ENCODE measurements around the gene MVD. TPM values are rescaled to one million over a fixed set of nuclear protein-coding genes. Genes with fewer than 3 reads are reported as not detected.

Gene MVD
- total and polyA plus RNA-seq, 2 of the 13 experiments (the other 11 are each of a cell fraction or from before 2014, with no cell fraction given), result 28.1 to 187 TPM

DNA sequence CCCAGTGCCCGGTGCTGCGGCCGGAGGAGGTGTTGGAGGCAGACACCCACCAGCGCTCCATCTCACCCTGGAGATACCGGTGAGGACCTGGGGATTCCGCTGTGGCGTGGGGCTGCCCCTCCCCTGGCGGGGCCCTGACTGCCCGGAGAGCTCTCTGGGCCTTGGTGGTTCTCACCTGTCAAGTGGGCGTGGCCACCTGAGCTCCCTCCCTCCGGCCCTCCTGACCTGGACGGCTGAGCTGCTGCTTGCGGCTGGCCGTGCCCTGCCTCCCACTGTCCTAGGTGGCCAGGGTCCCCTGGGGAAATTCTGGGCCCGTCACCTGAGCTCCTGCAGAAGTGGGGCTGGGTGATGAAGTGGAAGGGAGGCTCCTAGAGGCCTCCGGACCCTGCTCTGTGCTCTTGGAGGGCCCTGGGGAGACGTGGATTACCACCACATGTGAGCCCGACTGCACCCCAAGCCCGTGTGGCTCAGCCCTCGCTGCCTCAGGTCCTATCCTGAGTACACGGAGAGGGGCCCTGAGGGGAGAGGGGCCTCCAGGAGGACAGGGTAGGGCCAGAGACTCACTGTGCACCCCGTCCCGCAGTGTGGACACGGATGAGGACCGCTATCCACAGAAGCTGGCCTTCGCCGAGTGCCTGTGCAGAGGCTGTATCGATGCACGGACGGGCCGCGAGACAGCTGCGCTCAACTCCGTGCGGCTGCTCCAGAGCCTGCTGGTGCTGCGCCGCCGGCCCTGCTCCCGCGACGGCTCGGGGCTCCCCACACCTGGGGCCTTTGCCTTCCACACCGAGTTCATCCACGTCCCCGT lies 23.5 kb downstream of the MVD start (continued):
- TF ChIP-seq, protein P1, sequence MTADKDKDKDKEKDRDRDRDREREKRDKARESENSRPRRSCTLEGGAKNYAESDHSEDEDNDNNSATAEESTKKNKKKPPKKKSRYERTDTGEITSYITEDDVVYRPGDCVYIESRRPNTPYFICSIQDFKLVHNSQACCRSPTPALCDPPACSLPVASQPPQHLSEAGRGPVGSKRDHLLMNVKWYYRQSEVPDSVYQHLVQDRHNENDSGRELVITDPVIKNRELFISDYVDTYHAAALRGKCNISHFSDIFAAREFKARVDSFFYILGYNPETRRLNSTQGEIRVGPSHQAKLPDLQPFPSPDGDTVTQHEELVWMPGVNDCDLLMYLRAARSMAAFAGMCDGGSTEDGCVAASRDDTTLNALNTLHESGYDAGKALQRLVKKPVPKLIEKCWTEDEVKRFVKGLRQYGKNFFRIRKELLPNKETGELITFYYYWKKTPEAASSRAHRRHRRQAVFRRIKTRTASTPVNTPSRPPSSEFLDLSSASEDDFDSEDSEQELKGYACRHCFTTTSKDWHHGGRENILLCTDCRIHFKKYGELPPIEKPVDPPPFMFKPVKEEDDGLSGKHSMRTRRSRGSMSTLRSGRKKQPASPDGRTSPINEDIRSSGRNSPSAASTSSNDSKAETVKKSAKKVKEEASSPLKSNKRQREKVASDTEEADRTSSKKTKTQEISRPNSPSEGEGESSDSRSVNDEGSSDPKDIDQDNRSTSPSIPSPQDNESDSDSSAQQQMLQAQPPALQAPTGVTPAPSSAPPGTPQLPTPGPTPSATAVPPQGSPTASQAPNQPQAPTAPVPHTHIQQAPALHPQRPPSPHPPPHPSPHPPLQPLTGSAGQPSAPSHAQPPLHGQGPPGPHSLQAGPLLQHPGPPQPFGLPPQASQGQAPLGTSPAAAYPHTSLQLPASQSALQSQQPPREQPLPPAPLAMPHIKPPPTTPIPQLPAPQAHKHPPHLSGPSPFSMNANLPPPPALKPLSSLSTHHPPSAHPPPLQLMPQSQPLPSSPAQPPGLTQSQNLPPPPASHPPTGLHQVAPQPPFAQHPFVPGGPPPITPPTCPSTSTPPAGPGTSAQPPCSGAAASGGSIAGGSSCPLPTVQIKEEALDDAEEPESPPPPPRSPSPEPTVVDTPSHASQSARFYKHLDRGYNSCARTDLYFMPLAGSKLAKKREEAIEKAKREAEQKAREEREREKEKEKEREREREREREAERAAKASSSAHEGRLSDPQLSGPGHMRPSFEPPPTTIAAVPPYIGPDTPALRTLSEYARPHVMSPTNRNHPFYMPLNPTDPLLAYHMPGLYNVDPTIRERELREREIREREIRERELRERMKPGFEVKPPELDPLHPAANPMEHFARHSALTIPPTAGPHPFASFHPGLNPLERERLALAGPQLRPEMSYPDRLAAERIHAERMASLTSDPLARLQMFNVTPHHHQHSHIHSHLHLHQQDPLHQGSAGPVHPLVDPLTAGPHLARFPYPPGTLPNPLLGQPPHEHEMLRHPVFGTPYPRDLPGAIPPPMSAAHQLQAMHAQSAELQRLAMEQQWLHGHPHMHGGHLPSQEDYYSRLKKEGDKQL (CRISPR knock-in tag; IDR thresholded peaks at IDR 0.05; ENCODE audit: low read depth), result no peak
- no peak for TF ChIP-seq HOXA9 (CRISPR knock-in tag; IDR thresholded peaks at IDR 0.05; ENCODE audit: borderline replicate concordance)
- peak; percentile 52 for TF ChIP-seq HNRNPLL (IDR thresholded peaks at IDR 0.05; ENCODE audit: low read depth, low read length, poor library complexity, severe bottlenecking)
- TF ChIP-seq SMAD1 (CRISPR knock-in tag; IDR thresholded peaks at IDR 0.05; ENCODE audit: borderline replicate concordance, low read depth), result no peak
- TF ChIP-seq PAX8 (CRISPR knock-in tag; IDR thresholded peaks at IDR 0.05; ENCODE audit: borderline replicate concordance), result peak; percentile 71; the same call in 1 of the 2 replicates
- no peak for TF ChIP-seq ESRRA (CRISPR knock-in tag; IDR thresholded peaks at IDR 0.05; ENCODE audit: low read depth)
- TF ChIP-seq ZNF24 (IDR thresholded peaks at IDR 0.05), result no peak
- no peak for TF ChIP-seq REXO4 (CRISPR knock-in tag; IDR thresholded peaks at IDR 0.05; ENCODE audit: borderline replicate concordance)
- TF ChIP-seq, protein P2, sequence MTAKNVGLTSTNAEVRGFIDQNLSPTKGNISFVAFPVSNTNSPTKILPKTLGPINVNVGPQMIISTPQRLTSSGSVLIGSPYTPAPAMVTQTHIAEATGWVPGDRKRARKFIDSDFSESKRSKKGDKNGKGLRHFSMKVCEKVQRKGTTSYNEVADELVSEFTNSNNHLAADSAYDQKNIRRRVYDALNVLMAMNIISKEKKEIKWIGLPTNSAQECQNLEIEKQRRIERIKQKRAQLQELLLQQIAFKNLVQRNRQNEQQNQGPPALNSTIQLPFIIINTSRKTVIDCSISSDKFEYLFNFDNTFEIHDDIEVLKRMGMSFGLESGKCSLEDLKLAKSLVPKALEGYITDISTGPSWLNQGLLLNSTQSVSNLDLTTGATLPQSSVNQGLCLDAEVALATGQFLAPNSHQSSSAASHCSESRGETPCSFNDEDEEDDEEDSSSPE (CRISPR knock-in tag; IDR thresholded peaks at IDR 0.05), result no peak
- no peak for TF ChIP-seq ZFP62 (CRISPR knock-in tag; IDR thresholded peaks at IDR 0.05)
- TF ChIP-seq ZNF660 (CRISPR knock-in tag; IDR thresholded peaks at IDR 0.05; ENCODE audit: borderline replicate concordance, low read depth), result no peak
- no peak for TF ChIP-seq IRX3 (CRISPR knock-in tag; IDR thresholded peaks at IDR 0.05; ENCODE audit: borderline replicate concordance, low read depth)
- no peak for TF ChIP-seq NFIB (CRISPR knock-in tag; IDR thresholded peaks at IDR 0.05; ENCODE audit: borderline replicate concordance)
- TF ChIP-seq ZNF891 (CRISPR knock-in tag; IDR thresholded peaks at IDR 0.05), result 0 out of 2 replicates have a peak, but pooled peaks have one; percentile 60
- TF ChIP-seq, protein P3, sequence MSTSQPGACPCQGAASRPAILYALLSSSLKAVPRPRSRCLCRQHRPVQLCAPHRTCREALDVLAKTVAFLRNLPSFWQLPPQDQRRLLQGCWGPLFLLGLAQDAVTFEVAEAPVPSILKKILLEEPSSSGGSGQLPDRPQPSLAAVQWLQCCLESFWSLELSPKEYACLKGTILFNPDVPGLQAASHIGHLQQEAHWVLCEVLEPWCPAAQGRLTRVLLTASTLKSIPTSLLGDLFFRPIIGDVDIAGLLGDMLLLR (CRISPR knock-in tag; IDR thresholded peaks at IDR 0.05), result no peak
- TF ChIP-seq NR2F6 (IDR thresholded peaks at IDR 0.05), result no peak
- TF ChIP-seq NR2F6 (CRISPR knock-in tag; IDR thresholded peaks at IDR 0.05), result no peak
- no peak for TF ChIP-seq ZNF230 (CRISPR knock-in tag; IDR thresholded peaks at IDR 0.05)
- no peak for TF ChIP-seq TSC22D2 (CRISPR knock-in tag; IDR thresholded peaks at IDR 0.05; ENCODE audit: borderline replicate concordance)
- TF ChIP-seq MAZ (IDR thresholded peaks at IDR 0.05; ENCODE audit: borderline replicate concordance, low read depth, low read length), result no peak
- TF ChIP-seq MAZ (CRISPR knock-in tag; IDR thresholded peaks at IDR 0.05; ENCODE audit: low read depth), result no peak
- no peak for TF ChIP-seq ZMYM4 (CRISPR knock-in tag; IDR thresholded peaks at IDR 0.05)
- no peak for TF ChIP-seq PAF1 (CRISPR knock-in tag; IDR thresholded peaks at IDR 0.05)
- TF ChIP-seq HDAC1 (CRISPR knock-in tag; IDR thresholded peaks at IDR 0.05), result no peak

All from HepG2 (cell line).